PFSK-1 (cell line): ENCODE results near the gene OAS3.

Experiments
- POLR2AphosphoS5 ChIP-seq: IDR thresholded peaks from 2 replicates; pipeline ENCODE4 v1.6.1; 2012; ENCODE audit warnings: low read depth, mild to moderate bottlenecking, control low read depth, low read length, moderate library complexity
- SIN3A ChIP-seq: IDR thresholded peaks from 2 replicates; pipeline ENCODE4 v1.6.1; 2012; ENCODE audit warnings: mild to moderate bottlenecking, low read length, moderate library complexity, borderline replicate concordance; ENCODE audit not compliant: insufficient read depth

GRCh38 chr12:113006206-113006605 is 67.9 kb downstream of the OAS3 start:
- no peak for TF ChIP-seq POLR2AphosphoS5
- no peak for TF ChIP-seq SIN3A
